ENCODE measurements around the gene L1TD1. TPM values are rescaled to one million over a fixed set of nuclear protein-coding genes. Genes with fewer than 3 reads are reported as not detected.
"Not testable (repeated sequence)": the region's sequence is repeated elsewhere in the genome, so short reads cannot be mapped to it uniquely, and the experiment has no call there.

The L1TD1 gene
- total and polyA plus RNA-seq, 2 donors (not counting 1 experiment from before 2014, with no cell fraction given), result 0.17 TPM; not detected in 1

DNA sequence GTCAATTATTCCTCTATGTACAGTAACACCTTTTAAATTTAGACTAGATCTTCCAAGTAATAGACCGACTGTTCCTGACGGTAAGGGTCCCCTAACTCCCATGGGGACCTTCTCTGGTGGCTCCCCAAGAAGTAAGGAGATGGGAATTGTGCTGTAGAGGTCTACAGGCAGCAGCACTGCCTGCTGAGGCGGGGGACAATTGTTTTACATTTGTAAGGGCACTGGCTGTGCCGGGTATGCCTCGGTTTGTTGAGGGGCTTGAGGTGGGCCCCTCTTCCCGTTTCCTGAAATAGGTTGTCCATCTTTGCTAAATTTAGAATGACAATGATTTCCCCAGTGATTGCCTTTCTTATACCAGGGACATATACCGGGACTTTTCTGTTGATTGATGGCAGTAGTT lies 13.1 kb upstream of the L1TD1 start:
- DNase-seq (ENCODE audit: low read depth in 2 of 2), result no peak
- H2AFZ ChIP-seq (ENCODE audit: low read length), result no peak overlapping the region
- H3K4me1 ChIP-seq (ENCODE audit: control insufficient read depth, extremely low read depth, insufficient read depth, low read length), result no peaks in the 10 kb centered on the region
- H3K27ac ChIP-seq (ENCODE audit: insufficient read depth, low read length), result no peak overlapping the region
- H4K20me1 ChIP-seq (ENCODE audit: control insufficient read depth, extremely low read depth, insufficient read depth, low read length), result no peaks in the 10 kb centered on the region
- H3K9me3 ChIP-seq (ENCODE audit: control insufficient read depth, insufficient read depth, low read depth, low read length), result no peaks in the 10 kb centered on the region
- H3K4me3 ChIP-seq (replicated peaks in 1 of 4; ENCODE audit: control extremely low read depth in 1 of 4, insufficient read depth in 1 of 4, low read depth in 3 of 4, low read length in 4 of 4), result no peak overlapping the region
- H3K27me3 ChIP-seq (ENCODE audit: control insufficient read depth, insufficient read depth, low read length), result no peaks in the 10 kb centered on the region
- H3K79me2 ChIP-seq (ENCODE audit: control insufficient read depth, insufficient read depth, low read length), result no peaks in the 10 kb centered on the region
- TF ChIP-seq EZH2 (IDR thresholded peaks at IDR 0.05; ENCODE audit: low read length, missing control alignments) (no peak), CTCF (conservative IDR thresholded peaks at IDR 0.05 in 1 of 2, IDR thresholded peaks at IDR 0.05 in 1 of 2; ENCODE audit: low read depth in 1 of 2, low read length in 2 of 2) (no peak)
- no peak overlapping the region for H3K4me2 ChIP-seq (ENCODE audit: extremely low read depth, insufficient read depth, low read length)
- H3K36me3 ChIP-seq (ENCODE audit: control insufficient read depth, insufficient read depth, low read length), result no peaks in the 10 kb centered on the region
- no peak overlapping the region for H3K9ac ChIP-seq (ENCODE audit: insufficient read depth, low read length)

DNA sequence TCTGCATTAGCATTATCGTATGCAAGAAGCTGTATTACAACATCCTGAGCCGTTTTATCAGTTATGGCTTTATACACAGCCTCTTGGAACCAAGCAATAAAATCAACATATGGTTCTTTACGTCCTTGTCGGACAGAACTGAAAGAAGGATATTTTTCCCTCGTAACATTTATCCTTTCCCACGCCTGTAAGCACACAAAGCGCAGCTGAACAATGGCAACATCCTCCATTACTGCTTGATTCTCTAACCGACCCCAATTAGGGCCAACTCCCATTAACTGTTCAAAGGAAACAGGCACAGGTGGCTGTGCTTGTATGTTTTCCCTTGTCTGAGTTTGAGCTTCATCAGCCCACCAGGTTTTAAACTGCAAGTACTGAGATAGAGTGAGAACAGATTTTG lies 12.5 kb upstream of the L1TD1 start:
- not testable (repeated sequence) for H3K79me2 ChIP-seq (ENCODE audit: control insufficient read depth, insufficient read depth, low read length); H3K4me3 ChIP-seq (replicated peaks in 1 of 4; ENCODE audit: control extremely low read depth in 1 of 4, insufficient read depth in 1 of 4, low read depth in 3 of 4, low read length in 4 of 4); H3K9ac ChIP-seq (ENCODE audit: insufficient read depth, low read length); H3K4me1 ChIP-seq (ENCODE audit: control insufficient read depth, extremely low read depth, insufficient read depth, low read length); DNase-seq (ENCODE audit: low read depth in 2 of 2); H3K27me3 ChIP-seq (ENCODE audit: control insufficient read depth, insufficient read depth, low read length); H3K4me2 ChIP-seq (ENCODE audit: extremely low read depth, insufficient read depth, low read length); H4K20me1 ChIP-seq (ENCODE audit: control insufficient read depth, extremely low read depth, insufficient read depth, low read length); H3K9me3 ChIP-seq (ENCODE audit: control insufficient read depth, insufficient read depth, low read depth, low read length); H3K36me3 ChIP-seq (ENCODE audit: control insufficient read depth, insufficient read depth, low read length); H3K27ac ChIP-seq (ENCODE audit: insufficient read depth, low read length); H2AFZ ChIP-seq (ENCODE audit: low read length)

DNA sequence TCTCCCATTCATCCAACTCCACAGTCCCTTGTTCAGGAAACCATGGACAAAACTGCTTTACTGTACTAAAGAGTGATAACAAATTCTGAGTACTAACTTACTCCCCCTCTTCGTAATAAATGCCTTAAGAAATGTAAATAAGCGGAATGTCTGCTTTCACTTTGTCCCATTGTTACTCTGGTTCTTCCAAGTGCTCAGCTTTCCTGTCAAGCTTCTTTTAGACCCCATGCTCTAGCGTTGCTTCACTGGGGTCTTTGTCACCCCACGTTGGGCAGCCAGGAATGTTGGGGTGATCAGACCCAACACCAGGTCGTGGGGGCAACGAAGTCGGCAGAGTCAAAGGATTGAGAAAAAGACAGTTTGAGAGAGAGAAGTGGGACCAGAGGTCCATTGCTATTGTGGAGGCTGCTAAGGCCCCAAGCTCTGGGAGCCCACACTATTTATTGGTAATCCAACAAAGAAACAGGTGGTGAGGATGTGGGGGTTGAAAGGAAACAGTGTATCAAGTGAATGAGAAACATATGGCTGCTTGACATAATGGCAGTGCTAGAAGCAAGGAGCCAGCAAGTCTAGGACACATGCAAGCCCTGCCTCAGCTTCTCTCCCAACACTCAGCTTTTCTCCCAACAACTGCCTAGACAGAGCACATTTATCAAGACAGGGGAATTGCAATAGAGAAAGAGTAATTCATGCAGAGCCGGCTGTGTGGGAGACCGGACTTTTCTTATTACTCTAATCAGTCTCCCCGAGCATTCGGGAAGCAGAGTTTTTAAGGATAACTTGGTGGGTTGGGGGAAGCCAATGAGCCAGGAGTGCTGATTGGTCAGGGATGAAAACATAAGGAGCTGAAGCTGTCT lies 11.3 kb upstream of the L1TD1 start:
- not testable (repeated sequence) for H3K27ac ChIP-seq (ENCODE audit: insufficient read depth, low read length); H2AFZ ChIP-seq (ENCODE audit: low read length); H3K9ac ChIP-seq (ENCODE audit: insufficient read depth, low read length); H3K79me2 ChIP-seq (ENCODE audit: control insufficient read depth, insufficient read depth, low read length); H3K36me3 ChIP-seq (ENCODE audit: control insufficient read depth, insufficient read depth, low read length); H3K4me2 ChIP-seq (ENCODE audit: extremely low read depth, insufficient read depth, low read length); H3K9me3 ChIP-seq (ENCODE audit: control insufficient read depth, insufficient read depth, low read depth, low read length); H3K27me3 ChIP-seq (ENCODE audit: control insufficient read depth, insufficient read depth, low read length); DNase-seq (ENCODE audit: low read depth in 2 of 2); H3K4me1 ChIP-seq (ENCODE audit: control insufficient read depth, extremely low read depth, insufficient read depth, low read length); H4K20me1 ChIP-seq (ENCODE audit: control insufficient read depth, extremely low read depth, insufficient read depth, low read length)
- peak overlapping the region in 1 of 4 experiments; percentile 37 for H3K4me3 ChIP-seq (replicated peaks in 1 of 4; ENCODE audit: control extremely low read depth in 1 of 4, insufficient read depth in 1 of 4, low read depth in 3 of 4, low read length in 4 of 4)

GRCh38 chr1:62184336-62184735 lies 10.3 kb upstream of the L1TD1 start:
- Histone ChIP-seq H3K4me1 (ENCODE audit: control insufficient read depth, extremely low read depth, insufficient read depth, low read length) (no peaks in the 10 kb centered on the region), H3K27me3 (ENCODE audit: control insufficient read depth, insufficient read depth, low read length) (no peaks in the 10 kb centered on the region), H3K9me3 (ENCODE audit: control insufficient read depth, insufficient read depth, low read depth, low read length) (no peaks in the 10 kb centered on the region), H3K27ac (ENCODE audit: insufficient read depth, low read length) (no peak overlapping the region), H3K9ac (ENCODE audit: insufficient read depth, low read length) (no peak overlapping the region), H3K79me2 (ENCODE audit: control insufficient read depth, insufficient read depth, low read length) (no peaks in the 10 kb centered on the region), H3K36me3 (ENCODE audit: control insufficient read depth, insufficient read depth, low read length) (no peaks in the 10 kb centered on the region), H4K20me1 (ENCODE audit: control insufficient read depth, extremely low read depth, insufficient read depth, low read length) (no peaks in the 10 kb centered on the region), H3K4me2 (ENCODE audit: extremely low read depth, insufficient read depth, low read length) (no peak overlapping the region), H2AFZ (ENCODE audit: low read length) (no peak overlapping the region), H3K4me3 (replicated peaks in 1 of 4; ENCODE audit: control extremely low read depth in 1 of 4, insufficient read depth in 1 of 4, low read depth in 3 of 4, low read length in 4 of 4) (no peak overlapping the region)
- no peak for TF ChIP-seq EZH2 (IDR thresholded peaks at IDR 0.05; ENCODE audit: low read length, missing control alignments)
- TF ChIP-seq CTCF (conservative IDR thresholded peaks at IDR 0.05 in 1 of 2, IDR thresholded peaks at IDR 0.05 in 1 of 2; ENCODE audit: low read depth in 1 of 2, low read length in 2 of 2), result no peak
- DNase-seq (ENCODE audit: low read depth in 2 of 2), result no peak

- not testable (repeated sequence) for DNase-seq (ENCODE audit: low read depth in 2 of 2); H3K4me2 ChIP-seq (ENCODE audit: extremely low read depth, insufficient read depth, low read length); H3K4me1 ChIP-seq (ENCODE audit: control insufficient read depth, extremely low read depth, insufficient read depth, low read length); H3K36me3 ChIP-seq (ENCODE audit: control insufficient read depth, insufficient read depth, low read length); H3K9me3 ChIP-seq (ENCODE audit: control insufficient read depth, insufficient read depth, low read depth, low read length); H3K27ac ChIP-seq (ENCODE audit: insufficient read depth, low read length); H3K4me3 ChIP-seq (replicated peaks in 1 of 4; ENCODE audit: control extremely low read depth in 1 of 4, insufficient read depth in 1 of 4, low read depth in 3 of 4, low read length in 4 of 4); H3K27me3 ChIP-seq (ENCODE audit: control insufficient read depth, insufficient read depth, low read length); H3K79me2 ChIP-seq (ENCODE audit: control insufficient read depth, insufficient read depth, low read length); H4K20me1 ChIP-seq (ENCODE audit: control insufficient read depth, extremely low read depth, insufficient read depth, low read length); H2AFZ ChIP-seq (ENCODE audit: low read length); H3K9ac ChIP-seq (ENCODE audit: insufficient read depth, low read length)
Observed at GRCh38 chr1:62185233-62185632, 9.4 kb upstream of the L1TD1 start.

Data from fibroblast of lung (primary cell).